Ammon's horn (tissue), 1 donor: ENCODE measurements around the gene KLK3.

Experiments
- DNase-seq: peaks from one replicate; pipeline ENCODE4 v3.0.0-alpha.2; 2016; ENCODE audit warnings: low spot score

Gene KLK3

DNA sequence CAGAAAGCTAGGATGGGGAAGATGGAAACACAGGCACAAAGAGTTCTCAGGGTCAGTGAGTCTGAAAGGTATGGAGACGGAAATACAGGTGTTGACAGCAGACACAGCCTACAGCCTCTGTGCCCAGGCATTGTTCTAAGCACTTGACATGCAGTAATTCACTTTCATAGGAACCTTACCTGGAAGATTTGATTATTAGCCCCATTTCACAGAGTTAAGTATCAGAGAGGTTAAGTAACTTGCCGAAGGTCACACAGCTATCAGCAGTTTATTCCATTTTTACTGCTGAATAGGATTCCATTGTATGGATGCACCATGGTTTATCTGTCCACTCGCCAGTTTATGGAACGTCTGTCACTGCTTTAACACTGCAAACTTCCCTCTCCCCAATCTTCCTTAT is 43.3 kb downstream of the KLK3 start:
- no peak for DNase-seq

DNA sequence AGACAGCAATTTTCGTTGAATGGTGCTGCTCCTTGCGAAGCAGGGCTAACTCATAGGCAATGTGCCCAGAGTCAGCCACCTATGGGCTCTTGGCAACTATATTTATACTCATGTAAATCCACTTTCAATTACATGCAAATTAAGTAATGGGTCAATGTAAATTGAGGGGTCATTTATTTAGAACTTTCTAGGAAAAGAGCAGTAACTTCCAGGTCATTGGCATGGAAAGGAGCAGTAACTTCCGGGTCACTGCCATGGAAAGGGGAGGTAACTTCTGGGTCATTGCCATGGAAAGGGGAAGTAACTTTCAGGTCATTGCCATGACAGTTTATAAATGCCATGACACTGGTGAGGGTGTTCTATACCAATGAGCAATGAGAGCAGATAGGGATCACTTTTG is 44.9 kb downstream of the KLK3 start:
- no peak for DNase-seq

- DNase-seq, result no peak
These were observed 47.9 kb downstream of the KLK3 start for GRCh38 chr19:50902640-50903039.

DNA sequence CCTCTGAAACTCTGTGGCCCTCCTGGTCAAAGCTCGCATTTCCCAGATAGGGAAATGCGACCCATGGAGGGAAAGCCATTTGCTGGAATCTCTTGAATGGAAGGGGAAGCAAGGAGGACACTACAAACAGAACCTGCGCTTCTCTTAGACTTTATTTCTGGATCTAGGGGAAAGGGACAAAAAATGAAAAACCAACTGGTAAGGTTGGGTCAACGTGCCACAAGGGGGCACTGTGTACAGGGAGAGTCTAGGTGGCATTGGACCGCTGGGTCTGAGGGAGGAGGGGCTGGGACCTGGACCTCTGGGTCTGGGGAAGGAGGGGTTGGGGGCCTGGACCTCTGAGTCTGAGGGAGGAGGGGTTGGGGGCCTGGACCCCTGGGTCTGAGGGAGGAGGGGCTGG is 51.5 kb downstream of the KLK3 start:
- no peak for DNase-seq

GRCh38 chr19:50908336-50908735 is 53.6 kb downstream of the KLK3 start:
- no peak for DNase-seq

DNA sequence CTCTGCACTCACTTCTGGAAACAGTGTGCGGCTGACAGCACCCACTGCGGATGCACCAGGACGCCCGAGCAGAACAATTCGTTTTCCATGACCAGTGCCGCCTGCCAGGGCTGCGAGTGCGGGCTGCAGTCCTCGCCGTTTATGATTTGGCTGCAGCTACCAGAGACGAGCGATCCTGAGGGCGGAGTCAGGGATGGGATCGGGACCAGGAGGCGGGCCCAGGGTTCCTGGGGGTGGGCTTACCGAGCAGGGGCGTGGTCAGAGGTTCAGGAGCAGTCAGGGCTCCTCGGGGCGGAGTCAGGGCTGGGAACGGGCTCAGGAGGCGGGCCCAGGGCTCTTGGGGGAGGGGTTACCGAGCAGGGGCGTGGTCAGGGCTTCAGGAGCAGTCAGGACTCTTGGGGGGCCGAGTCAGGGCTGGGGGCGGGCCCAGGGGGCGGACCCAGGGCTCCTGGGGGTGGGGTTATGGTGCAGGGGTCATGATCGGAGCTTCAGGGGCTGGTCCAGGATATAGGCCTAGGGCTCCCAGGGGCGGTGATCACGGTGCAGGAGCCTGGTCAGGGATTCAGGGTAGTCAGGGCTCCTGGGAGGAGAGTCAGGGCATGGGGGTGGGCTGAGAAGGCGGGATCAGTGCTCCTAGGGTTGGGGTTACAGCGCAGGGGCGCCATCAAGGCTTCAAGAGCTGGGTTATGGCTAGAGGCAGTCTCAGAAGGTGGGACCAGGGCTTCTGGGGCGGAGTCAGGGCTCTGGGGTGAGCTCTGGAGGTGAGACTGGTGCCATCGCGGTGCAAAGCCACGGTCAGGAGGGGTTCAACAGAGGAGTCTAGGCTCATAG is 54.7 kb downstream of the KLK3 start:
- DNase-seq, result no peak
